GM23248 (cell line): ENCODE data around the gene FLT1.

Experiments
- EZH2 ChIP-seq: fragments of 200-600 bp; sonication (generic); IDR thresholded peaks from 2 replicates; pipeline ENCODE4 v1.6.1; 2018; ENCODE audit warnings: antibody characterized with exemption, mild to moderate bottlenecking; ENCODE audit not compliant: insufficient read depth, poor library complexity, severe bottlenecking
- EZH2phosphoT487 ChIP-seq: fragments of 200-600 bp; sonication (generic); IDR thresholded peaks from 2 replicates; pipeline ENCODE4 v1.6.1; 2018; ENCODE audit warnings: antibody characterized with exemption, moderate library complexity, mild to moderate bottlenecking, low read depth; ENCODE audit not compliant: insufficient read depth

- TF ChIP-seq EZH2 (no peak), EZH2phosphoT487 (no peak)
Observed at GRCh38 chr13:28488376-28489005, 6.4 kb downstream of the FLT1 start.
